ENCODE results near the gene LIPF.
"Not testable (repeated sequence)": the region's sequence is repeated elsewhere in the genome, so short reads cannot be mapped to it uniquely, and the experiment has no call there.

Gene LIPF, protein sequence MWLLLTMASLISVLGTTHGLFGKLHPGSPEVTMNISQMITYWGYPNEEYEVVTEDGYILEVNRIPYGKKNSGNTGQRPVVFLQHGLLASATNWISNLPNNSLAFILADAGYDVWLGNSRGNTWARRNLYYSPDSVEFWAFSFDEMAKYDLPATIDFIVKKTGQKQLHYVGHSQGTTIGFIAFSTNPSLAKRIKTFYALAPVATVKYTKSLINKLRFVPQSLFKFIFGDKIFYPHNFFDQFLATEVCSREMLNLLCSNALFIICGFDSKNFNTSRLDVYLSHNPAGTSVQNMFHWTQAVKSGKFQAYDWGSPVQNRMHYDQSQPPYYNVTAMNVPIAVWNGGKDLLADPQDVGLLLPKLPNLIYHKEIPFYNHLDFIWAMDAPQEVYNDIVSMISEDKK
- total RNA-seq, result 0 reads per million in 2 donors

DNA sequence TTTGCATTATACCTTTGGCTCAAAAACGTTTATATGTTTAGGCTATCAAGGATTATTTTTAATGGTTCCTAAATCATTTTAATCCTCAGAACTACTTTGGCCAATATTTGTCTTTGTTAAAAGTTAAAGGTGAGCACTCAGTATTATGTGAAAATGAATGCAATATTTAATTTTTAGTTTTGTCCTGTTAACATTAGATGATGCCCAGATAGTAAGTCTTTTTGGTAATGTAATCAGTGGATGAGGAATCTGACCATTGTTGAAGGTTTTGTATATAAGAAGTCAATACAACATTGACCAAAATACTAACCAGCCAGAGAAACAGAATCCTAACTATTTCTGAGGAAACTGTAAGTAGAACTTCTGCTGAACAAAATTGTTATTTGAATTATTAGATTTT, at the start of gene LIPF:
TSS of gene LIPF (plus strand) at position 301 of the 400 bp plus-strand sequence. CDS start 2,856 bp downstream, outside the sequence.
- no peak for DNase-seq

DNA sequence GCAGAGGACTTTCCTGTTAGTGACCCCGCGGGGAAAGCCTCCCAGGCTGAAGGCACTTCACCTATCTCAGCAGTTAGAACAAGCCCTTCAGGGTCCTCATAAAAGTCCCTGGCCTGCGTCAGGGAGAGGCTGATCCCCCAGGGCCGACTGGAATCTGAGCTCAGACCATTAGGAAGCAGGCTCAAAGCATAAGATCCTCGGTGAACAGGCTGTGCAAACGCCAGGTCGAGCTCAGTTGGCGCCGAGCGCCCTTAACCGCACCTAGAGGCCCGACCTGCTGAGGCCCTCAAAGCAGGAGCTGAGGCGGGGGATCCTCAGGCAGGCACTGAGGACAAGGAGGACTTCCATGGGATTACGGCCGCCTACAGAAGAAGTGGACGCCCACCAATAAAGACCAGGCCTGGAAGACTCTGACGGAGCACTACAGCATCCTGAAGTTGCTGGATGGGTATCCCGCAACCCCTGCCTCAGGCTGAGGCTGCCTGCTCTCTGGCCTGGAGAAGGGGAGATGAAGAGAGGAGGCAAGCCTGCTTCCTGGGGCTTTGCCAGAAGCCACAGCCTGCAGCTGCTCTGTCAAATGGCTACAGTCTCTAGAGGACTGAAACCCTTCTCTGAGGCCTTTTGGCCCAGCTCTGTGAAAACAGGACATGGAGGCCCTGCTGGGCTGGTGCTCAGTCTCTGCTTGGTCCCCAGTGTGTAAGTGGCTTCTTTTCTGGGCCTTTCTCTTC, 47.8 kb upstream of the LIPF start:
- no peak for DNase-seq

DNA sequence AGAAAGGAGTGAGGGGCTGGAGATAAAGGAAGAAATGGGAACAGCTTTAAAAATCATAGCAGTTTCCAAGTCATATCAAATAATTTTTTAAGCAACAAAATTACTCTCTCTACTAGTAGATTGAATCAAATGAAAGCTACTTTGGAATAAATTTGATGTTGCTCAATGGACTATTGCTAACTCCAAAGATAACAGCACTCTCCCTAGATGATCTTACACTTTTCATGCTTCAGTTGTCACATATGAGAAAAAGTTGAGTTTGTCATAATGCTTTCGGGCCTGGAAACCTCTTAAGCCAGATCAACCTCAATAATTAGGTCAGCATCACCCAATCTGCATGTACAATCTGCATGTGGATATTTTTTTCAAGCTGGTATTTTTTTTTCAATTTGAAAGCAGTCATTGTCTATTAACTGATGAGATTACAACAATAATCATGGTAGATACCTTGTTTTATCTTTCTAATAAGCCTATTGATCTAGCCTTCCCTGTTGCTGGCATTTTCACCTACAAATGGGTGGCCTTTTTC, 46.4 kb upstream of the LIPF start:
- DNase-seq, result no peak

DNA sequence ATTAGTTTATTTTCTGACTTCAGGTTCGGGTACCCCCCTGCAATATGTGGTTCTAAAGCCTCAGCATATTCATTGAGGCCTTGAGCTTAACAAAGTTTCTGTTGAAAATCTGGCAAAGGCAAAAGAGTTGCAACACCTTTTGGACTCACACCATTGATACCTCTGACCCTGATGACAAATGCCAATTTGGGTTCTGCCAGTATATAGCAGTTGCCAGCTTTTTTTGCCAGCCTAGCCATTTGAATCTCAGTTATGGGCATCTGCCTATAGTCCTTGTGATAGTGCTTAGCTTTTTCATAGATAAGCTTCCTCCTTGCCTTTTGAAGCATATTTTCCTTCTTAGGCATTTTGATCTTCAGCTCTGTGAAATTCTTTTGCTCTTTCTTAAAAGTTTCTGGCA, 45.7 kb upstream of the LIPF start:
- DNase-seq, result no peak

DNA sequence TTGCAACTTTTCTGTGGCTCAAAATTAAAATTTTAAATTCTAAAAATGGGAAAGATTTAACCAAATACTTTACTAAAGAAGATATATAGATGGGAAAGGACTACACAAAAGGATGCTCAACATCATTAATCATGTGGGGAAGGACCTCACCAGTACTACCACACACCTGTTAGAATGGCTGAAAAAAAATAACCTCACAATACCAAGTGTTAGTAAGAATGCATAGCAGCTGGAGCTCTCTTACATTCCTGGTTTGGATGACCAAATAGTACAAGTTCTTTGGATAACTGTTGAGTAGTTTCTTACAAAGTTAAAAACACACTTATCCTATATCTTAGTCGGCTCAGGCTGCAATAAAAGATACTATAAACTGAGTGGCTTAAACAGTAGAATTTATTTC, 43.8 kb upstream of the LIPF start:
- no peak for DNase-seq

DNA sequence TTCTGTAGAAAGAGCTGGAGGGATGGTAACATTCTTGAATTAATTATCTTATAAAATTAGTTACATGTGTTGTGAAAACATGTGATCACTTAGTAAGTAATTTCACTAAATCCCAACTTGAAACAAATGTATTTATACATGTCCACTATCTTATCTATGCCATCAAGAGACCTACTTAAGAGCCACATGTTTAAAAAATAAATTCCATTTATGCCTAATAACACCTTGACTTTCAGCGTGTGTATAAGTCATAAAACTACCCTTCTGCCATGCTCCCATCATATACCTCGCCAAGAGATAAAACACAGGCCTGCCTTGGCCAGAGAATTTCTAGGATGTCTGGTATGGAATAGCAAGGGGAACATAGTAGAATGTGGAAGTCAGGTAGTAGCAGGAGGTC, 40.4 kb upstream of the LIPF start:
- DNase-seq, result no peak

DNA sequence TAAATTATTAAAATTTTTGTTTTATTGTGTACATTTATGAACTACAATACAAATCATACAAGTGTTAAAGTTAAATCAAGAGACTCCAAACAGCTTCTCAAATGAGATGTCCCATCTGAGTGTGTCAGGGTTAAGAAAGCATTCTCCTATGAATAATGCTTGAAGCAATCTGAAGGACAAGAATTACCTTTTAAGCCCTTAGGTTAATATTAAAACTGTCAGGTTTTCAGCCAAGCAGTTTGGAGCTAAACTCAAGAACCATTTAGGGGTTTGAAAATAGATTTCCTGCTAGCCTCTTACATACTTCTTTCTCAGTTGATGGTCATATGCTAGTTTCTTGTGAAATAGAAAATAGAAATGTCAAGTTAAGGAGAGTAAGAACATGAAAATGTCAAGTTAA, 39.4 kb upstream of the LIPF start:
- DNase-seq, result no peak

DNA sequence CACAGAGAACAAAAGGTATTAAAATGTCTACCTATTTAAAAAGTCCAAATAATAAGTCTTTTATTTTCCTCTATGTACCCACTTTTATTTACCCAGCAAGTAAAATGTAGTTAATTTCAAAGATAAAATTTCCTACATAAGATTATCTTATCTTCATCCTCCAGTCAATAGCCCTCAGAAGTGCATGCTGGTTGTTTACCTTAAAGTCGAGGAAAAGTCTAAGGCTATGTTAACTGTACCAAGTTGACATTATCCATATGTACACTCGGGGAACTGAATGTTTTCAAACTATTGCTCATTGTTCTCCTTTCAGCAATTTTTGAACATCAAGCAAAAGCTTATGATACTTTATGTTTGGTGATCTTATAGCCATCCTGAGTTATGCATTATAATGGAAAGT, 24.1 kb upstream of the LIPF start:
- DNase-seq, result no peak

DNA sequence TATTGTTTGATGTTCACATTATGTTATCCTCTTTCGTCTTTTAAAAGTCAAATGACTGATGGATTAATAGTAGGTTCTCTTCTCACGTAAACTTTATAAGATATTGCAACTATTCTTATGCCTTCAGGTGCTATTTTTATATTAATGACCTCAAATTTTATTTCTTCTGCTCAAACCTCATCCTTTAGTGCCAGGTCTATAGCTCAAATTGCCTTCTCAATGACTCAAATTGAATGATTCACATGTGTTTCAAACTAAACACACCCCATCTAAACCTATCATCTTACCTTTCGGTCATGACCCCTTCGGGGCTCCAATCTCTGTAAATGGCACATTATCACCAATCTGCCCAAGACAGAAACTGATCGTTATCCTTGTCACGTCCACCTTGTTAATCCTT, 22.0 kb upstream of the LIPF start:
- DNase-seq, result no peak

DNA sequence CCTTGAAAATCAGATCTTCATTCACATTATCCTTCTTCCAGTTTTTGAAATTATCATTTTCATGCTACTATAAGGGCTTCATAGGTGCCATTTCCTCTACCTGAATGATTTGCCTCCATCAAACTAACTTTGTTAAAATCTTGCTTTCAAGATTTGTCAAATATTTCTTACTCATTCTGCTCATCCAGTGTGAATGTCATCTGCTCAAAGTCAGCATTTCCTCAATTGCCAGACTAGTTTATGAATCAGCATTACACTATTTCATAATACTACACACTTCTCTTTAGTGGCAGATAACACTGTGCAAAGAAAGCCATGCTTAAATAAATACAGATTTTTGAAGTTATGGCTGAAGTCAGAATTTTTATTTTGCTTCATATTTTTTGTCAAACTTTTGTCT, 21.3 kb upstream of the LIPF start:
- DNase-seq, result no peak

DNA sequence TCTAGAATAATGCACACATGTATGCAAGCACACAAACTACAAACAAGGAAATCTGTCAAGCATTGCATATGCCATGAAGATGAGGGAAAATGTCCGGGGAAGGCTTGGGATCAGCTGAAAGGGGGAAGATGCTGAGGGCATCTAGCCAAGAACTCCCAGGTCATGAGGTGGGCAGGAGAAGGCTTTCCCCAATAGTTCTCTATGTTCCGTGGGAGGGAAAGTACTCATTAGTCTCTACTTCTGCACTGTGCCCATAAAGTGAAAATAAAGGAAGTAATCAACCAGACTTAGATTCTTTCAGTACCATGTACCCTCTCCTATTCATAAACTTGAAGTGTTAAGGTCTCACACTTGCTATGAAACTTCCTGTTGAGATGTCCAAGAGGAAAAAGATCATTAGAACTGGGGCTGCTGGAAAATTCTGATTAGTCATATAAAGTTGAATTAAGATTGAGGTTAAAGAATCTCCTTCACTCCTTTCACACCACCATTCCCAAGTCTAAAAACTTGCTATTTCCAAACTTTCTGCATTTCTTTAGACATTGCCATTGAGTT, 17.1 kb upstream of the LIPF start:
- DNase-seq, result no peak

DNA sequence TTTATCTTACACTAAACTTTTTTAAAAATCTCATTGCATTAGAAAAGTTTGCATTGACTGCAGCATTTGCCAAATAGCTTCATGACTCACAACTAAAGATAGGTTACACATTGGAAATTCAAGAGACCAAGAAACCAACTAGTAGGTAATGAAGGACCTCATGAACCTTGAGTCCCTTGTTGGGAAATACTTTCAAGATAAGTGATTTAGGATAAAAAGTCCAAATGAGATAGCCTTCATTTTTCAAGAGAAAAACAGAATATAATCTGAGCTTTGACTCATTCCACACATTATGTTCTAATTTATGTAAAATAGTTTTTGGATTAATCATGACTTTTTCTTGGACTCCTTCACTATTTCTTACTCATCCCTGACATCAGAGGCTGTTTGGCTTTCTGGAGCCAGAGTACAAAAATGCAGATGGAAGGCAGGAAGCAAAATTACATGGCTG, 13.1 kb upstream of the LIPF start:
- DNase-seq, result no peak

DNA sequence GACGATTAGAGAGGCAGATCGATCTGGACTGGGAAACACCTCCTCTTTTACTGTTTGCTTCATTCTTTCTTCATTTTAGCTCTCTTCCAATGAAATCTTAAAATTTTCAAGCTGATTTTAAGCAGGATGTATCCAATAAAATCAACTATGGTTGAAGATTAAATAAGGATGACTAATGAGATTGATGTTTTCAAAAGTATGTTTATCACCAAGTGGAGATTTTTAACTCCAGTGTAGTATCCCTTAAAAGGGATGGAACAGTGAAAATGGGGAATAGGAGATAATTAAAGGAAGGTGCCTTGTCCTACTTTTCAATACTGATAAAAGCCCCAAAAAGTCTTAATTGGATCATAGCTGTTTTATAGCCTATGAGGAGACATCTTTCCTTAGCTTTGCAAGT, 11.6 kb upstream of the LIPF start:
- no peak for DNase-seq

DNA sequence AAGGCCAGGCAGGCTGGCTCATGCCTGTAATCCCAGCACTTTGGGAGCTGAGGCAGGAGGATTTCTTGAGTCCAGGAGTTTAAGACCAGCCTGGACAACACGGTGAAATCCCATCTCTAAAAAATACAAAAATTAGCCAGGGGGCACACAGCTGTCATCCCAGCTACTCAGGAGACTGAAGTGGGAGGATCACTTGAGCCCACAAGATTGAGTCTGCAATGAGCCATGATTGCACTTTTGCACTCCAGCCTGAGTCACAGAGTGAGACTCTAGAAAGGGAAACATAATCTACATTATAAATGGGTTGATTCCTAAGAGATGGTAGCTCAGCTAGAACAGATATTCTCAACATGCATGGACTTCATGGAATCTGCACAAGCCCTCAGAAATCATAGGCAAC, 6.3 kb upstream of the LIPF start:
- DNase-seq, result no peak

DNA sequence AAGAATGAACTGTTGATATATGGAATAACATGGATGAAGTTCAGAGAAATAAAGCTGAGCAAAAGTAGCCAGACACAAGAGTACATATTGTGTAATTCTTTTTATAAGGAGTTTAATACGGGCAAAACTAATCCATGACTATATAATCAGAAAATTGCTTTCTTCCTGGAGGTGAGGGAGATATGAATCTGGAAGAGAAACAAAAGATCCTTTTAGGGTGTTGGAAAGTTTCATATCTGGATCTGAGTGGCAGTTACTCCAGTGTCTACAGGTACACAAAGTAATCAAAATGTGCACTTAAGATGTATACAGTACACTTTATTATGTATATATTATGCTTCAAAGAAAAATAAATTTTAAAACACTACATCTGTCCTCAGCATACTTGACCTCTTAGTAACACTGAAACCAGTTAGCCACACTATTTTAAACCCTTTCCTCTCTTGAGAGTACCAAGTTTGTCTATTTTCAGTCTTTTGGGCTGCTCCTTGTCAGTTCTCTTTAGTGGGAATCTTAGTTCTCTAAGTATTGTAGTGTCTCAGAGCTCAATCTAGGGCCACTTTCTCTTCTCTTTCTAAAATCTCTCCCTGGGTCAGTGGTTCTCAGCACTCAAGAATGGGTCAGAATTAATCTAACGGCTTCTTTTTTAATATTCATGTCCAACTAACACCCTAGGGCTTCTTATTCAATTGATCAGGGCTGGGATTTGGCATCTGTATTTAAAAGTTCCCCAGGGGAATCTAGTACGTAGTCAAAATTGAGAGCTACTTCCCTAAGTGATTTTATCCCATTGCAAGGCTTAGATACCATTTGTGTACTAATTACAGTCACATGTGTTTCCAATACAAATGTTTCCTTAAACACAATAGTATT, 4.3 kb upstream of the LIPF start:
- DNase-seq, result no peak

DNA sequence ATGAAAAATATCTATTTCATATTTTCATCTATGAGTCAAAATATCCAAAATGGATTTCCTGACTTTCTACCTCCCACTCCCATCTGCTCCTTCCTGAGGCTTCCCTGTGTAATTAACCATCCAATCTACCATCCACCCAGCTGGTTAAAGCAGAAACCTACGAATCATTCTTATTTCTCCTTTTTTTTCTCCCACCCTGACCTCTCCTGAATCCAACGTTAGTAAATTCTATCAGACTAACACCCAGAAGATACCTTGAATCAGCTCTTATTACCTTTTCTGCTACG, 3.7 kb upstream of the LIPF start:
- DNase-seq, result no peak

DNA sequence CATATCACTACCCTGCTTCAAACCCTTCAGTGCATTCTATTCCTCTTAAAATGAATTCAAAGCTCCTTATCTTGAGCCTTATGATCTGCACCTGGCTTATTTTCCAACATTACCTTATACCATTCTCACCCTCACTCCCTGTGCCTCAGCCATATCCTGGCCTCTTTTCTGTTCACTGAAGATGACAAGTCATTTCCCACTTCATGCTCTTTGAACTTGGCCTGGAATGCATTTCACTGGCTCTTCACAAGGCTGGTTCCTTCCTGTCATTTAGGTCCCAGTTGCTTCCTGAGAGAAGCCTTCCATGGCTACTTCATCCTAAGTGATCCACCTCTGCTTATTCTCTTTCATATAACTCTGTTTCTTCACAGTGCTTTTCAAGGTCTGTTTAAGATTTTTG, 3.2 kb upstream of the LIPF start:
- no peak for DNase-seq

DNA sequence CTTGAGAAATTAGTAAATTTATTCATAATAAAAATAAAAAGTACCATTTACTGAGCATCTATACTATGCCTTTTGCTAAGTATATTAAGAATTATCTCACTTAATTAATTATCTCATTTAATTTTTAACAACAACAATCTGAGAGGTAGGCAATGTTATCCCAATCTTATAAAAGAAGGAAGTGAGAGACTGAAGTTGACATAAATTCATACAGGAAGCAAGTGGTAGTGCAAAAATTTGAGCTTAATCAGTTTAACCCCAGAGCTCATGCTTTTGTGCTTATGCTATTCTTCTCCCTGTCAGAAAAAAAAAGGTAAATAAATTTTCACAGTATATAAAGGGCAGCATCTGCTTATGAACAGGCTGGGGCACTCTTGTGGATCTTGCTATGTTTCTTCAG, 2.7 kb upstream of the LIPF start:
- no peak for DNase-seq

DNA sequence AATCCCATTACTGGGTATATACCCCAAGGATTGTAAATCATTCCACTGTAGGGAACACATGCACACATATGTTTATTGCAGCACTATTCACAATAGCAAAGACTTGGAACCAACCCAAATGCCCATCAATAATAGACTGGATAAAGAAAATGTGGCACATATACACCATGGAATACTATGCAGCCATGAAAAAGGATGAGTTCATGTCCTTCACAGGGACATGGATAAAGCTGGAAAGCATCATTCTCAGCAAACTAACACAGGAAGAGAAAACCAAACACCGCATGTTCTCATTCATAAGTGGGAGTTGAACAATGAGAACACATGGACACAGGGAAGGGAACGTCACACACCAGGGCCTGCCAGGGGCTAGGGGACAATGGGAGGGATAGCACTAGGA, 1.1 kb upstream of the LIPF start:
- not testable (repeated sequence) for DNase-seq

DNA sequence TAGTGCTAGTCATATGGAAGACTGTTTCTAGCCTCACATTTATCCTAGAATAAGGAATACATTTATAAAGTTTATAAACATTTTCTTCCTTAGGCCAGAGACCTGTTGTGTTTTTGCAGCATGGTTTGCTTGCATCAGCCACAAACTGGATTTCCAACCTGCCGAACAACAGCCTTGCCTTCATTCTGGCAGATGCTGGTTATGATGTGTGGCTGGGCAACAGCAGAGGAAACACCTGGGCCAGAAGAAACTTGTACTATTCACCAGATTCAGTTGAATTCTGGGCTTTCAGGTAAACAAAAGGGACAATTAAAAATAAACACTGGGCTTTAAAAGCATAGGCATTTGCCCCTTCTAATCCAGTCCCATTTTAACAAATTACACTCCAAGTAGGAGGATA, 4.2 kb downstream of the LIPF start:
- DNase-seq, result no peak

DNA sequence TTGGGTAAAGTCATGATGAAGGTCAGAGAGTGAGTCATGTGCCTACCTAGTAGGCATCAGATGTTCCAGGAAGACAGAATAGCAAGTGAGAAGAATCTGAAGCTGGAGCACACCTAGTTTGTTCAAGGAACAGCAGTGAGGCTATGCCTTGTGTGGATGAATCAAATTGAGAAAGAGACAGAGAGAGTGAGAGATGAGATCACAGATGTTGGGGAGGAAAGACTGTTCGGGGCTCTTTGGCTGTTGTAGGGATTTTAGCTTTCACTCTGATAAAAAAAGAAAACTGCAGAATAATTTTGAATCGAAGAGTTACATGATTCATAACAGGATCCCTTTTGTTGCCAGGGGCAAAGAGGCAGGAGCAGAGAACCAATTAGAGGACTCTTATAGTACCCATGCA, 6.3 kb downstream of the LIPF start:
- no peak for DNase-seq

DNA sequence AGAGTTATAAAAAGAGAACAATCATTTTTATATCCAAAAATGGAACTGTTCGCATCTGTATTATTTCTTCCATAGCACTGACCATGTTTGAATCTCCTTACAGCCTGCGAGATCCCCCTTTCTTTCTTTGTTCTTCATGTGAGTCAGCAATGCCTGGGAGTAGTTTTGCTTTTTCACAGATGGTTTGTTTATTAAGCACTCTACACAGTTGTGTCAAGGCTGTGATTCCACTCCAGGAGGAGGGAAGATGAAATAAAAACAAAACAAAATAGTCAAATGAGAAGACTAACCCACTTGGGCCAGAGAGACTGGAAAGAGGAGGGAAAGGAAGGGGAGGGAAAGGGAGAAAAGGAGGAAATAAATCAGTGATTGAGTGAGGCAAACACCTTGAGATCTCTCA, 7.8 kb downstream of the LIPF start:
- DNase-seq, result no peak

All from T-helper 9 cell (primary cell).